WTC11 (cell line): ENCODE measurements around the gene WDR62. TPM values are rescaled to one million over a fixed set of nuclear protein-coding genes. Genes with fewer than 3 reads are reported as not detected.

Experiments
- ATAC-seq: fragments of 200-7000 bp; cut with Tn5 transposase; 2 replicates; pipeline ENCODE4 v1.10.0; 2021; ENCODE audit warnings: mild to moderate bottlenecking, moderate library complexity
- CTCF ChIA-PET: fragments of 300-600 bp; sonication (Branson Sonifier 250); formaldehyde crosslinking; loops from one replicate; lab custom pipeline; 2021; ENCODE audit warnings: antibody characterized with exemption; lab: Charles Lee
- POLR2A ChIA-PET: fragments of 350-600 bp; sonication (Branson Sonifier 250); formaldehyde crosslinking; loops from one replicate; lab custom pipeline; 2021; ENCODE audit warnings: antibody characterized with exemption; lab: Charles Lee
- DNase-seq: peaks from one replicate; pipeline ENCODE4 v3.0.0; 2021; ENCODE audit warnings: low spot score
- H3K27ac Mint-ChIP-seq: 2 replicates; pipeline ENCODE4 v1.8.0; 2021; ENCODE audit warnings: mixed read lengths
- H3K27me3 Mint-ChIP-seq: 2 replicates; pipeline ENCODE4 v1.8.0; 2021; ENCODE audit warnings: low read depth, mild to moderate bottlenecking, moderate library complexity, mixed read lengths
- H3K36me3 Mint-ChIP-seq: 2 replicates; pipeline ENCODE4 v1.8.0; 2021; ENCODE audit warnings: mixed read lengths
- H3K4me1 Mint-ChIP-seq: 2 replicates; pipeline ENCODE4 v1.8.0; 2022; ENCODE audit warnings: mixed read lengths
- H3K4me3 Mint-ChIP-seq: 2 replicates; pipeline ENCODE4 v1.8.0; 2021; ENCODE audit warnings: mild to moderate bottlenecking, moderate library complexity, mixed read lengths
- H3K9me3 Mint-ChIP-seq: 2 replicates; pipeline ENCODE4 v1.8.0; 2021; ENCODE audit warnings: mixed read lengths
- AR ChIP-seq: fragments of 250-450 bp; sonication (Bioruptor Pico); IDR thresholded peaks from 2 replicates; pipeline ENCODE4 v1.9.0; 2021; ENCODE audit warnings: mild to moderate bottlenecking
- ATF2 ChIP-seq: sonication (generic); formaldehyde crosslinking; IDR thresholded peaks from 2 replicates; pipeline ENCODE4 v1.8.1; 2022; ENCODE audit warnings: low read depth, missing genetic modification reagents, borderline replicate concordance
- ATF3 ChIP-seq: sonication (generic); formaldehyde crosslinking; conservative IDR thresholded peaks from 2 replicates; pipeline ENCODE4 v1.8.1; 2022; ENCODE audit warnings: mild to moderate bottlenecking, missing genetic modification reagents
- E2F5 ChIP-seq: sonication (generic); formaldehyde crosslinking; IDR thresholded peaks from 2 replicates; pipeline ENCODE4 v1.8.1; 2022; ENCODE audit warnings: mild to moderate bottlenecking, moderate library complexity, missing genetic modification reagents
- ETV6 ChIP-seq: sonication (generic); formaldehyde crosslinking; IDR thresholded peaks from 2 replicates; pipeline ENCODE4 v1.8.1; 2022; ENCODE audit warnings: mild to moderate bottlenecking, missing genetic modification reagents
- FOXJ3 ChIP-seq: sonication (generic); formaldehyde crosslinking; IDR thresholded peaks from 2 replicates; pipeline ENCODE4 v1.9.0; 2021; ENCODE audit warnings: missing genetic modification reagents, mild to moderate bottlenecking, borderline replicate concordance
- FOXP1 ChIP-seq: sonication (generic); formaldehyde crosslinking; IDR thresholded peaks from 2 replicates; pipeline ENCODE4 v1.8.0; 2022; ENCODE audit warnings: missing genetic modification reagents, mild to moderate bottlenecking, moderate library complexity, borderline replicate concordance
- FOXP4 ChIP-seq: sonication (generic); formaldehyde crosslinking; IDR thresholded peaks from 2 replicates; pipeline ENCODE4 v1.8.0; 2022; ENCODE audit warnings: mild to moderate bottlenecking, missing genetic modification reagents
- GABPB1 ChIP-seq: sonication (generic); formaldehyde crosslinking; IDR thresholded peaks from 2 replicates; pipeline ENCODE4 v1.8.1; 2023; ENCODE audit warnings: mild to moderate bottlenecking, missing genetic modification reagents
- IRF2 ChIP-seq: sonication (generic); formaldehyde crosslinking; IDR thresholded peaks from 2 replicates; pipeline ENCODE4 v1.8.0; 2022; ENCODE audit warnings: low read depth, missing genetic modification reagents, borderline replicate concordance
- NR3C1 ChIP-seq: sonication (generic); formaldehyde crosslinking; conservative IDR thresholded peaks from 2 replicates; pipeline ENCODE4 v1.8.1; 2023; ENCODE audit warnings: low read depth, mild to moderate bottlenecking, missing genetic modification reagents
- OVOL2 ChIP-seq: fragments of 250-450 bp; sonication (Bioruptor Pico); IDR thresholded peaks from 2 replicates; pipeline ENCODE4 v1.9.0; 2021; ENCODE audit warnings: mild to moderate bottlenecking, borderline replicate concordance
- RORB ChIP-seq: fragments of 250-450 bp; sonication (Bioruptor Pico); IDR thresholded peaks from 2 replicates; pipeline ENCODE4 v1.9.0; 2021; ENCODE audit warnings: mild to moderate bottlenecking
- SOX15 ChIP-seq: fragments of 250-450 bp; sonication (Bioruptor Pico); IDR thresholded peaks from 2 replicates; pipeline ENCODE4 v1.9.0; 2021; ENCODE audit warnings: mild to moderate bottlenecking
- TCF7 ChIP-seq: sonication (generic); formaldehyde crosslinking; IDR thresholded peaks from 2 replicates; pipeline ENCODE4 v1.8.0; 2022; ENCODE audit warnings: mild to moderate bottlenecking, low read depth, missing genetic modification reagents, moderate library complexity
- TEAD1 ChIP-seq: sonication (generic); formaldehyde crosslinking; IDR thresholded peaks from 2 replicates; pipeline ENCODE4 v1.8.0; 2022; ENCODE audit warnings: mild to moderate bottlenecking, missing genetic modification reagents
- ZNF232 ChIP-seq: sonication (generic); formaldehyde crosslinking; IDR thresholded peaks from 2 replicates; pipeline ENCODE4 v1.8.0; 2022; ENCODE audit warnings: mild to moderate bottlenecking, missing genetic modification reagents
- ZNF512 ChIP-seq: sonication (generic); formaldehyde crosslinking; IDR thresholded peaks from 2 replicates; pipeline ENCODE4 v1.8.1; 2022; ENCODE audit warnings: missing genetic modification reagents, borderline replicate concordance
- ZNF671 ChIP-seq: fragments of 250-450 bp; sonication (Bioruptor Pico); IDR thresholded peaks from 2 replicates; pipeline ENCODE4 v1.8.0; 2021; ENCODE audit warnings: mild to moderate bottlenecking
- total RNA-seq: library from RNA; stranded (reverse); gene quantifications from 3 replicates; pipeline ENCODE4 v1.2.3, GENCODE V29; 2021

The WDR62 gene
- total RNA-seq, 1 experiment from 2014 or later = 40.0 TPM

- ATAC-seq = no peak
- Mint-ChIP-seq H3K27me3 (no peaks in the 10 kb centered on the region), H3K36me3 (peaks cover 57% of the 10 kb centered on the region), H3K27ac (no peak overlapping the region), H3K4me1 (no peaks in the 10 kb centered on the region)
- CTCF ChIA-PET = no interaction called here
- no peak for DNase-seq
- no peak for TF ChIP-seq TEAD1 (CRISPR knock-in tag)
- TF ChIP-seq AR = no peak
- no peak for TF ChIP-seq ATF3
- TF ChIP-seq SOX15 (CRISPR knock-in tag) = no peak
- TF ChIP-seq ZNF512 (CRISPR knock-in tag) = no peak
- no peak for TF ChIP-seq ZNF232 (CRISPR knock-in tag)
- TF ChIP-seq TCF7 (CRISPR knock-in tag) = no peak
- no peak for TF ChIP-seq ATF2
- no peak for TF ChIP-seq FOXP4
- no peak for TF ChIP-seq IRF2 (CRISPR knock-in tag)
- no peak for TF ChIP-seq E2F5
- TF ChIP-seq FOXP1 (CRISPR knock-in tag) = no peak
- no peak for TF ChIP-seq OVOL2 (CRISPR knock-in tag)
- TF ChIP-seq RORB = no peak
- TF ChIP-seq NR3C1 (CRISPR knock-in tag) = no peak
- no peak for TF ChIP-seq ETV6
- TF ChIP-seq ZNF671 (CRISPR knock-in tag) = no peak
- TF ChIP-seq FOXJ3 = no peak
- no peak for TF ChIP-seq GABPB1
- TF ChIP-seq, all 79 proteins: peak for 0
- Mint-ChIP-seq H3K9me3 (0 out of 2 replicates have a peak, but pooled peaks cover 7% of the 10 kb centered on the region), H3K4me3 (no peak overlapping the region)
- POLR2A ChIA-PET = no interaction called here
Observed at GRCh38 chr19:36072081-36072480, 17.4 kb downstream of the WDR62 start.
